WTC11 (cell line): ENCODE results near the gene MPST.

Source experiments
- CTCF ChIP-seq: fragments of 200-600 bp; IDR thresholded peaks from 2 replicates; pipeline ENCODE4 v1.8.0; 2022; ENCODE audit warnings: antibody characterized with exemption
- HMGXB4 ChIP-seq: sonication (generic); formaldehyde crosslinking; IDR thresholded peaks from 2 replicates; pipeline ENCODE4 v1.8.1; 2023; ENCODE audit warnings: mild to moderate bottlenecking, moderate library complexity, missing genetic modification reagents
- NFYB ChIP-seq: sonication (generic); formaldehyde crosslinking; conservative IDR thresholded peaks from 2 replicates; pipeline ENCODE4 v1.8.0; 2022; ENCODE audit warnings: low read depth, missing genetic modification reagents
- NR2C2 ChIP-seq: sonication (generic); formaldehyde crosslinking; IDR thresholded peaks from 2 replicates; pipeline ENCODE4 v1.8.0; 2022; ENCODE audit warnings: mild to moderate bottlenecking, missing genetic modification reagents
- TEAD4 ChIP-seq: sonication (generic); formaldehyde crosslinking; IDR thresholded peaks from 2 replicates; pipeline ENCODE4 v1.8.0; 2022; ENCODE audit warnings: mild to moderate bottlenecking, missing genetic modification reagents

- no peak for TF ChIP-seq NFYB (CRISPR knock-in tag)
- no peak for TF ChIP-seq CTCF
- no peak for TF ChIP-seq HMGXB4 (CRISPR knock-in tag)
- TF ChIP-seq TEAD4 (CRISPR knock-in tag): no peak
- TF ChIP-seq NR2C2 (CRISPR knock-in tag): no peak
Observed at GRCh38 chr22:37057226-37057625, 37.7 kb downstream of the MPST start.
